HG03066 (cell line): ENCODE results near the gene HDAC4.
"Not testable (repeated sequence)": the region's sequence is repeated elsewhere in the genome, so short reads cannot be mapped to it uniquely, and the experiment has no call there.

ENCODE experiments used
- ATAC-seq: cut with Tn5 transposase; IDR thresholded peaks from one replicate; pipeline ENCODE4 v1.9.1; 2021; ENCODE audit warnings: low read depth; ENCODE audit not compliant: unreplicated experiment

HDAC4 gene

DNA sequence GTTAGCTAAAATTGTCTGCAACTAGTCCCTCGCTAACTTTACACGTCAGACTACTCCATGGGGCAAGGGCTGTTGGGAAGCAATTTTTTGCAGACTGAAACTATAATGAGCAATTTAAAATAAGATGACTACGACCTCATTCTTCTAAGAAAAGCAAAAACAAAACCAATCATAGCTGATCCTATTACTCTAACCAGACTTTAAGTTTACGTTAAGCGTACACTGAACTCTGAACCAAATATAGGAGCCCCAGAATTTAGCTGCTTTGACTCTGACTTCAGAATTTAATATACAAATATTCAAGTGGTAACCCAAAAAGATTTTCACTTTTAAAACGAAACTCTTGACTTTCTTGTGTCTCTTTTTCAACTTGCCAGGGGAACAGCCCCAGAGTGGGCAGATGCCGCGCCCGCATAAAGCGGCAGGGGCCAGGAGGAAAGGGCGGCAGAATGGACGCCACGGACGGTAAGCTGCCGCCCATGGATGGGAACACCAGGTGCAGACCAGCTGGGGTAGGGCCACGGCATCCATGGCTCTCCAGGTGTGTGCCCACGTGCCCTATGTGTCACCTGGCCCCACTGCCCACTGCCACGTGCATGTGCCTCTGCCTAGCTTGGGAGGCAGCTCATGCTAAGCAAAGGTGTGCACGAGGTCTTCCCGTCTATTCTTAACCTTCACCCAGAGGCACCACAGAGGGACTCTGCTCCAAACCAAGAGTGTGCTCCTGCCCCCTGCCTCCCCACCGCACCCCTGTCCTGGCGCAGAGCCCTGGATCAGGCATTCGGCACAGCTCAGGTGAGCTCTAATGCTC lies 217.6 kb downstream of the HDAC4 start:
- no peak for ATAC-seq

DNA sequence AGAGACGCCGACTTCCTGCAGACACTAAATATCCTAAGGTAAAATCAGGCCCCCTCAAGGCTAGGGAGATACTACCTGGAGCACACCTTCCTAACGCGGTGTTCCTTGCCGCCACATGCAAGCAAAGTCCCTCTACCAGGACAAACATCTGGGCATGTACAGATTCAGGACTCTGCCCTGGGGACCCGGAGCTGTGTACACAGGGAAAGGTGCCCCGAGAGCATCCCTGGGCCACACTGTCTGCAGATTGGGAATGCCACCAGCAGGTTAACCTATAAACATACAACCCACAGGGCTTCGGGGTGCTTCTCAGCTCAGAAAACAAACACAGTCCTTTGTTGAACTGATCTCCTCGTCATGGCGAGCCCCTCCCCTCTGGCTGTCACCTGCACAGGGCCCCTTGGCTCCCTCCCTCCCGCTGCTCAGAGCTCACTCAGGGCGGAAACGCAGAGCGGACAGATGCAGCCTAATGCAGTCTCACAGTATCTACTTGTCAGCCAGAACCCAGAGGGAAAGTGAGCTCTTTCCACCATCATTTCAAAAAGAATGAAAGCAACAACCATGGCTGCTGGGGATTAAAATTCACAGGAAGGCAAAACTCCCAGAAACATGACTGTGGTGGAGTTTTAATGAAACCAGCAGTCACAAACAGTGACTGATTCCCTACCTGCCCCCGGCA lies 218.8 kb downstream of the HDAC4 start:
- ATAC-seq: no peak

DNA sequence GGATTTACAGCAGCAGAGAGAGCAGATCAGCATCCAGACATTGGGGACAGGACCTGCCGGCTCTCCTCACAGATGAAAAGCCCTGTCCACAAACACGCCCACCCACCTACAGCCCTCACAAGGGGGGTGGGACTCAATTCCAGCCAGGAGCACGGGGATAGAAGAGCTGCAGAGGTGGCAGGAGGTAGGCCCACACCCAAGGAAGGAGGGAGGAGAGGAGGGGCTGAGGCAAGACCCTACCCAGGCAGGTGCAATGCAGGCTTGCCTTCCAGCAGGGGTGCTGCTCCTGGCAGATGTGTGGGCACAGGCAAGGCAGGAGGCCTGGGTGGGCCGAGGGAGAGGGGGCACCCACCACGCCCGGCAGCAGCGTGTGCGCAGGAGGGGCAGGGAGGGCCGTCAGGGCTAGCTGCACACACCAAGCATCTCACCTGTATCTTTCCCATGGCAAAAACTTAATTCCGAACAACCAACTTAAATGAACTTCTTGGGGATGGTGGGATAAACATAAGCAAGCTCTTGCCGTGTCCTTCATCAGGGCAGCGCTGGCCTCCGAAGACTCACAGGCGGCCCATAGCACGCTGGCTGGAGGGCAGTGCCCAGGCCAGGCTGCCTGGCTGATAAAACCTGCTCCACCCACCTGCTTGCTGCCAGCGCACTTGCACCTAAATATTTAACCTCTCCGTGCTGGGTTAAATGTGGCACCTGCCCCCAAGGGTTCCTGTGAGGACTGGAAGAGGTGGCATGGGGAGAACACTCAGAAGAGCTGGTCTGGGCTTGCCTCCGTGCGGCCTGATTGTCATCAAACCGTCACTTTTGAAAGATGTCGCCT lies 219.5 kb downstream of the HDAC4 start:
- ATAC-seq: no peak

DNA sequence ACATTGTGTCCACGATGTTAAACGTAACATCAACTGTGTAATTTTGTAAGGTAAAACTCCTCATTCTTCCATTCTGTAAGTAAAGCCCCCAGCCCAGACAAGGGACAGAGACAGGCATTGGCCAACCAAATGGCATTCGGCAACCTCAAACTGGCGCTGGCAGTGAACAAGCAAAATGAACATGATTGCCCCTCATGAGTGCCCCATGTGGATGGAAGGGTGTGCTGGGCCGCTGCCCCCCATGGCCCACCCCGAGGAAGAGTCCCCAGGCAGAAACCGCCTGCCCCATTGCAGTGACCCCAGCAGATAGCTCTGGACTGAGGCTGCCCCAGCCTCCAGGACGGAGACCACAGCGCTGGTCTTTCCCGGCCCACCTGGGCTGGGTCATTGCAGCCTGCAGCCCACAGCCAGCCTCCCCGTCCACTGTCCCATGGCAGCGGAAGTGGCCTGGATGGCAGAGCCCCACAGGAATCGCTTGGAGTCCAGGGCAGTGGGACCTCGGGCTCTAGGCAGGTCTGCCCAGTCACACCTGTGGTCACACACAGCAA lies 220.2 kb downstream of the HDAC4 start:
- ATAC-seq: no peak

DNA sequence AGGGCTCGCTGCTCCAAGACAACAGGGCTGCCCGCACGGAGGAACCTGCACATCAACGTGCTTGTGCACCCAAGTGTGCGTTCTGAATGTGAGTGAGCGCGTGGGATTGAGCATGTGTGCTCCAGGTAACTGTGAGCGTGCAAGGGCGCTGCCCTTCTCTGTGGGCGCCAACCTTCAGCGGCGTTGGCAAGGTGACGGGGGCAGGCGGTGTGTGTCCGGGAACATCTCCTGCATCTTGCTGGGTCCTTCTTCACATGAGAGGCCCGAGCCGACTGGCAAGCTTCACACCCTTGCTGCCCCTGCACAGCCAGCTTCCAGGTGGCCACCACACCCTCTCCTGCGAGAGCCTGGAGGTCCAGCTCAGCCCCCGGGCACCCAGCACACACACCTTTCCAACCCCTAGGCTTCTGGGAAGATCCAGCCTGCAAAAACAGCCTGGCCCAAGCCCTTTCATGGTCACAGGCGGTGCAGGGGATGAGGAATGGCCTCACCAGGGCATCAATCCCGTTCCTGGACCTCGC lies 220.9 kb downstream of the HDAC4 start:
- no peak for ATAC-seq

DNA sequence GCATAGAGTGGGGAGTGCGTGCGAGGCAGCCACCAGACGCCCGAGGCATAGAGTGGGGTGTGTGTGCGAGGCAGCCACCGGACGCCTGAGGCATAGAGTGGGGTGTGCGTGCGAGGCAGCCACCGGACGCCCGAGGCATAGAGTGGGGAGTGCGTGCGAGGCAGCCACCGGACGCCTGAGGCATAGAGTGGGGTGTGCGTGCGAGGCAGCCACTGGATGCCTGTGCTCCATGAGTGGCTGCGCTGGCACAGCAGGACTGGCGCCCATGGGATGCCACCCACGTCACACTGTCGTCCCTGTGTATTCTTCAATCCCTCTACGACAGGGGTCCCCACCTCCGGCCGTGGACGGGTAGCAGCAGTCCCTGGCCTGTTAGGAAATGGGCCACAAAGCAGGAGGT lies 221.9 kb downstream of the HDAC4 start:
- no peak for ATAC-seq

DNA sequence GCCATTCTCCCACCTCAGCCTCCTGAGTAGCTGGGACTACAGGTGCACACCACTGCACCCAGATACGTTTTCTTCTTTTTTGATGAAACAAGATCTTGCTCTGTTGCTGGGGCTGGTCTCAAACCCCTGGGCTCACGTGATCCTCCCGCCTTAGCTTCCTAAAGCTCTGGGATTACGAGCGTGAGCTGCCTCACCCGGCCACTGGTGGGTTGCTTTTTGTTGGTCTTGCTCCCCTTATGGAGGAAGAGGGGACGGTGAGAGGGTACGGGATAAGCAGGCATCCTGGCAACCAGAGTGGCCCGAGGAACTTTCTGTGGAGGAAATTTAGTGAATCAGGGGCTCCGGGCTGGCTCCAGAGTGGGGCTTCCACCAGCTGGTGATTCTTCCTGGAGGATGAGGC lies 222.3 kb downstream of the HDAC4 start:
- ATAC-seq: no peak

DNA sequence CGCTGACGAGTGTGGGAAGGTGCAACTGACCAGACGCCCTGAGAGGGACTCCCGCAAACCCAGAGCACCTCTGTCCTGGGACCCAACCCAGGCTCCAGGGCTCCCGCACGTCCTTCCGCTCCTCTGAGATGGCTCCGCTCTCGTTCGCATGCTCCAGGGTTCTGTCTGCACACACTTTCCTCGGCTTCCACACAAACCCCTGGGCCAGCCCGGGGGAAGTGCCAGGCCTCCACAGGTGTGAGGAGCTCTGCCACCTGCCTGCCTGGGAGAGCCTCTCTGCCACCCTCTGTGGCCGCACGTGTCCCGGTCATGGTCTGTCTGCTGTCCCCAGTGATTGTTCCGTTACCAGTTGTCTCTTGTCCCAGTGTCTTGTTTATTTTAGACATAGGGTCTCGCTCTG lies 222.9 kb downstream of the HDAC4 start:
- ATAC-seq: no peak

DNA sequence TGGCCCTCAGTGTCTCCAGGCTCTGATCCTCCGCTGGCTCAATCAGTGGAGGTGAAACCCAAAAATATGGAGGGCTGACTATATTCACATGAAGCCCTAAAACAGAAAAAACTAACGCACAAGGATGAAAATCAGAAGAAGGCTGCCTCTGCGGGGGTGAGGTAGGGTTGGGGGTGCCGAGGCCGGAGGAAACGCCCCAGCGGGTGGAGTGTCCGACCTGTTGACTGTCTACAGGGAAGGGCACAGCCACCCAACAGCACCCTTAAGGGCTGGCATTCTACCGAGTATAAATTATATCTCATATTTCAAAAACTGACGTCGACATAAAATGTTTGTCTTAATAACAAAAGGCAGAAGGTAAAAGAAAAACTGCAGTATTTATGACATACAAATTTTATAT lies 223.5 kb downstream of the HDAC4 start:
- ATAC-seq: no peak

DNA sequence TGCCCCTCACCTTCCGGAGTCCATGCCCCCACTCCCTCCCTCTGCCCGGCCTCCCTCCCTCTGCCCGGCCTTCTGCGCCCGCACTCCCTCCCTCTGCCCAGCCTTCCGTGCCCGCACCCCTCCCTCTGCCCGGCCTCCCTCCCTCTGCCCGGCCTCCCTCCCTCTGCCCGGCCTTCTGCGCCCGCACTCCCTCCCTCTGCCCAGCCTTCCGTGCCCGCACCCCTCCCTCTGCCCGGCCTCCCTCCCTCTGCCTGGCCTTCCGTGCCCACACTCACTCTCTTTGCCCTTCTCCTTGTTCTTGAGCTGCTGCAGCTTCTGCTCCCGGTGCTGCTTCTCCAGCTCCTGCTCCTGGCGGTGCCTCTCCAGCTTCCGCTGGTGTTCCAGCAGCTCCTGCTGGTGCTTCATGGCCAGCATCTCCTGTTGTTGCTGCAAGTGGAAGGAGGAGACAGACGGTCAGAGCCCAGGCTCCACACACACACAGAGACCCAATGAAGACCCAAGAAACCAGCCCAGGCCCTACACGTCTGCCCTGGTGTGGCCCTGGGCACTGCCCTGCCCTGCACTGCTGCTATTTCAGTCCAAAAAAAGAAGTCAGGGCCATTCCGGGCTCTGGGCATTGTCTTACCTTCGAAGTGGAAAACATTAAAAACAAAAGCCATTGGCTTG lies 224.5 kb downstream of the HDAC4 start:
- not testable (repeated sequence) for ATAC-seq

DNA sequence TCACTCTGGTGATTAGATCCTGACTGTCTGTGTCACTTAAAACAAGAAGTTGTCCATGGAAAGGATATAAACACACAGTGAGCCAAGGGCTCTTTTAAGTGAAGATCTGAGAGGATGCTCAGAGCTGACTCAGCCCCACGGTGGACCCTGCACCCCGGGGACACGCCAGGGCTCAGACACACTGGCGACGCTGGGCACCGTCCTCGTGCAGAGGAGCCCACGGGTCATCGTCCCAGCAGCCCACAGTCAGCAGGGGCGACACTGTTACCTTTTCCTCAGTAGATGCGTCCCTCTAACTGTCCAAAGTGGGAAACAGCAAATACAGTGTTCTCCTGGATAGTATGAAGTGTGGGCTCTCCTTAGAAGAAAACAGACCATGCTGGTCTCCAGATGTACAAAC lies 225.6 kb downstream of the HDAC4 start:
- ATAC-seq: no peak

DNA sequence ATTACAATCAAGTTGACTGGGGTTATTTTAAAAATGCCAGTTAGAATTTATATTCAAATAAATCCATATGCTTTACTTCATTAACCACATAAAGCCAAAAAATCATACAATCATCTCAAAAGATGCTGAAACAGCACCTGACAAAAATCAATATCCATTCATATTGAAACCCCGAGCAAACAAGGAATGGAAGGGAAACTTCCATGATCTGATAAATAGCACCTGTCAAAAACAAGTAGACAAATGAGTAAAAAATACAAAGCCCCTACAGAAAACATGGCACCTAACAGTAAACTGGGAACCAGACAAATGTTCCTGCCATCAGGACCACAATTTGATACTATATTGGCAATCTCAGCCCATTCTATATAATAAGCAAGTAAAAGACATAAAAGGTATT lies 227.5 kb downstream of the HDAC4 start:
- ATAC-seq: no peak

DNA sequence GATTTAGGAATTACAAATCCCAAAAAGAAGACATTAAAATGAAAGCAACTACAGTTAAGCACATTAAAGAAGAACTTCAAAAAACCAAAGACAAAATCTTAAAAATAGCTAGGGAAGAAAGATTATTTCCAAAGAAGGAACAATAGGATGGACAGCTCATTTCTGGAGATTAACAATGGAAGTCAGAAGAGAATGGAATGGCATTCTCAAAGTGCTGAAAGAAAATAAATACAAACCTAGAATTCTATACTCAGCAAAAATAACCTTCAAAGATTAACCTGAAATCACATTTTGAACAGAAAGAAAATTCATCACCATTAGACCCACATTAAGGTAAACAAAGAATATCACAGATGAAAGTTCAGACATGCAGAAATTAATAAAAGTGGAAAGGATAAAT lies 229.2 kb downstream of the HDAC4 start:
- ATAC-seq: no peak

DNA sequence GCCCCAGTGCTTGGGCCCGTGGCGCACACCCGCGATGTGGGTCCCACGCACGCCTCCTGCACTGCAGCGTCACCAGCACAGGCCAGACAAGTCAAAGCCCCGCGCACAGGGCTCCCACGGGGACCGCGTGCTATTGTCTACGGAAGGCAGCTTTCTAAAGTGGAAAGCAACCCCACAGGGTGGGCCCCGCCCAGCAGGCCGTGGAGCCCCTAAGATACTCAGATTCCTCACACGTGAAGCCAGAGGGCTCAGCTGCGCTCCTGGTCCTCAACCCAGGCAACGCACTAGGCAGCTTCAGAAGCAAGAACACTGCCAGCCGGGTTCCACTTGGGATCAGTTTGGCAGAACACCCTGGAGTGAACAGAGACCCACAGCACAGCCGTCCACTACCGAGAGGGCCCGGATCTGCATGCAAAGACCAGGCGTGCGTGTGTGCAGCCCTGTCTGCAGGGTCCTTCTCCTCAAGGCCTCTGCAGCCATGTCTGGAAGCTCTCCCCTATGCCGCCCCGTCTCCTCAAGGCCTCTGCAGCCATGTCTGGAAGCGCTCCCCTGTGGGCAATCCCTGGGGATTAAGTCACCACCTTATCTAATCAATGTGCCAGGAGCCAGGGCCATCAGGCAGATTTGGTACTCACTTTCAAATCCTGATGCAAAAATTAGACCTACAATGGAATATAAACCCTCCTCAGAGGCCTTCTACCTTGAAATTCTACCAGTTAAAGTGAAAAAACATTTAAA lies 231.3 kb downstream of the HDAC4 start:
- ATAC-seq: no peak

DNA sequence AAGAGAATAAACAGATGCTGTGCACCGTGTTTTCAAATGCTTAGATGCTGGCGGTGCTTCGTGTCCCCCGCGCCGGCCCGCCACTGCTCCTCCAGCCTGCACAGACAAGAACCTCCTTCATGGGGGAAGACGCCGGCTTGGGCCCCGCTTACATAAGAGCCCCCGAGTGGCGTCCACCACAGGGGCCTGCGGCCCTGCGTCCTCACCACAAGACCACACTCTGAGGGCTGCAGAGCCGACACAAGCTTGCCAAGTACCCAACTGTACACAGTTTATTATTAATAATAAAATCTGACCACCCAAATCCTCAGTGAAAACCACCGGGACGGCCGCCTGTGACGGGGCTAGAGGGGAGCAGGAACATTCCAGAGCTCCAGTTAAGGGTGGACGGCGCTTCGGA lies 232.2 kb downstream of the HDAC4 start:
- no peak for ATAC-seq

DNA sequence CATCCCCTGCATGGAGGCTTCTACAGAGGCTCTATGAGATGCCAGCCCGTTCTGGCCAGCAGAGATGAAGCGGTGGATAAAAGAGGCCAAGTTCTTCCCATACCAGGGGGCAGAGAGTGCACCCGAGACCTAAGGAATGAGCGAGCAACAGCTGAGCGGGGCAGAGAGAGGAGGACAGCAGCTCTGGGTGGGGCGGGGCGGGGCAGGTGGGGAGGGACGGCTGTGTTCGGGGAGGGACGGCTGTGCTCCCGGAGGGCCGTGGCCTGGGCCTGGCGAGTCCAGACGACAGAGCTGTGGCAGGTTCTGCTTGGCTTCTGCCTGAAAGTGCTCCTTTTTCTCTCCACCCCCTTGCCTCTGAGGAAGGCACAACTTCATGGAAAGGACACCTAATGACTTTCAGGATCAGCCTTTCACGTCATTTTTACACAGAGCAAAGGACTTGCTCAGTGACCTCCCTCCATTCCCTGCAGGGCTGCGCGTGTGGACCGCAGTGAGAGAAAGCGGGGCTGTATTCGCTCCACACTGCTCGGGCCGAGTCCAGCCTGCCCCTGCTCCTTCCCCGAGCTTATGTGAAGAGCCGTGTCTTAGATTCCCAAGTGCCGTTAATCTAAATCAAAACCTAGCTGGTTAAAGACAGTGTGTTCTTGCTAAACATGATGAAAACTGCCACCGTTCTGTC lies 232.9 kb downstream of the HDAC4 start:
- no peak for ATAC-seq

DNA sequence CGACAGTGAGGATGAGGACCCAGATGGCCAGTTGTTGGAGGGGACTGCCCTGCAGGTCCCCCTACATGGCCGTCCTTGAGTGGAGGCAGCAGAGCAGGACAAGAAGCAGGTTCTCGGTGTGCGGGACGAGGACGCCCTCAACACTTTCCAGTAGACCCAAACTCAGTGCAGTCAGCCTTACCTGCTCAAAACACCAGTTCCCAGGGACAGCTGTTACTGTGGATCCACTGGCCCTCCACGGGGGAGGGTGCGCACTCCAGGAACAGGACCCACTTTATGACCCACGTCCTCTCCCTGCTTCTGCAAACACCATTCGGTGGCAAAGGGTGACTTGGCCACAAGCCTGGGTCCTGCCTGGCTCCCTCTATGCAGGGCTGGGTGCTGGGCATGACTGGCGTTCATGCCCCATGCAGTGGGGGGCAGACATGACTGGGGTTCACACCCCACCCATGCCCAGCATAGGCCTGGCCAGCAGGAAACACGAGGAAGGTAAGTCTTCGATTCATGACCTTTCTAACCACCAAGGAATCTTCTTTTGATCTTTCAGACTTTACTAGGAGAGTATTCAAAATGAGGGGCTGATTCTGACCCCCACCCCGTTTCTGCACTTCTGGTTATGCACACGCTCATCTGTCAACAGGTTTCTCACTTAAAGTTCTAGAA lies 233.7 kb downstream of the HDAC4 start:
- ATAC-seq: no peak

DNA sequence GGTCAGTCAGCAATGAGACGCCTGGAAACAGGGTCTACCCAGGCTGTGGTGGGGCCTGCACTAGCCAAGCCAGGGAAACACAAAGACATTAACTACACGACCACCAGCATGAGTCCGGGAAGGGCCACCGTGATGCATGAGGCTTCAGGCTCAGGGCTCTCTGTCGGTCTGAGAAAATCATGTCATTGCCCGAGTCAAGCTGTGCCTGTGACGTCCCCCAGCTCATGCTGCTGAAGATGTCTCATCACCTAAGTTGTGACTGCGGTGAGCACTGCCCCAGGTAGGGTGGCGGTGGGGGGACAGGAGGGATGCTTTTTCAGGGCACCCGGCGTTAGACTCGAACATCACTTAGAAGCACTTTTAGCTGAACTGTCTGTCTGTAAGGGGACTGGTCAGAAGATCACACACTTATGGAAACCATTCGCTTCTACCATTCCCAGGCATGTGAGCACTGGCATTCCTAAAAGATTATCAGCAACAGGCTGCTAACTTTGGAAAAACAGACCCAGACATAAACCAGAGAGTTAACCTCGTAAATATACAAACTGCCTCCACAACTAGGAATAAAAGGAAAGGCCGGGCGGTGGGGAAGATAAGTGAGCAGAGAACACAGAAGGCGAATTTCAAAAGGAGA lies 234.5 kb downstream of the HDAC4 start:
- no peak for ATAC-seq
